COLO829 (cell line): Measurements from ENCODE around the gene MYOD1.

Experiments
- DNase-seq: peaks from one replicate; pipeline ENCODE4 v3.0.0; 2012; ENCODE audit warnings: low spot score

Gene MYOD1

GRCh38 chr11:17750013-17750800 is 30.8 kb downstream of the MYOD1 start:
- DNase-seq: no peak

GRCh38 chr11:17750801-17751165 is 31.4 kb downstream of the MYOD1 start:
- no peak for DNase-seq

GRCh38 chr11:17751558-17751957 is 32.2 kb downstream of the MYOD1 start:
- DNase-seq: no peak

GRCh38 chr11:17752144-17752543 is 32.8 kb downstream of the MYOD1 start:
- DNase-seq: no peak

GRCh38 chr11:17753153-17753552 is 33.8 kb downstream of the MYOD1 start:
- no peak for DNase-seq

- no peak for DNase-seq
Observed at GRCh38 chr11:17753641-17754040, 34.3 kb downstream of the MYOD1 start.

- no peak for DNase-seq
Observed at GRCh38 chr11:17755891-17756290, 36.5 kb downstream of the MYOD1 start.

GRCh38 chr11:17760102-17761029 is 41.0 kb downstream of the MYOD1 start:
- peak; percentile 46 for DNase-seq

- no peak for DNase-seq
Observed at GRCh38 chr11:17762309-17762974, 43.1 kb downstream of the MYOD1 start.

- DNase-seq: no peak
Observed at GRCh38 chr11:17763244-17763643, 43.9 kb downstream of the MYOD1 start.

- DNase-seq: no peak
Observed at GRCh38 chr11:17763703-17764102, 44.3 kb downstream of the MYOD1 start.

- DNase-seq: no peak
Observed at GRCh38 chr11:17764446-17765218, 45.3 kb downstream of the MYOD1 start.

GRCh38 chr11:17765356-17766072 is 46.1 kb downstream of the MYOD1 start:
- DNase-seq: no peak

GRCh38 chr11:17766073-17766359 is 46.6 kb downstream of the MYOD1 start:
- no peak for DNase-seq

- no peak for DNase-seq
Observed at GRCh38 chr11:17766590-17766989, 47.2 kb downstream of the MYOD1 start.

GRCh38 chr11:17767301-17767885 is 48.0 kb downstream of the MYOD1 start:
- no peak for DNase-seq

GRCh38 chr11:17767914-17768313 is 48.5 kb downstream of the MYOD1 start:
- no peak for DNase-seq

GRCh38 chr11:17768547-17768946 is 49.2 kb downstream of the MYOD1 start:
- no peak for DNase-seq

- no peak for DNase-seq
Observed at GRCh38 chr11:17769218-17769617, 49.8 kb downstream of the MYOD1 start.

- DNase-seq: no peak
Observed at GRCh38 chr11:17770048-17770652, 50.8 kb downstream of the MYOD1 start.

- DNase-seq: no peak
Observed at GRCh38 chr11:17770917-17771316, 51.5 kb downstream of the MYOD1 start.
